PC-9 (cell line): ENCODE results near the gene EYS.

Source experiments
- CTCF ChIP-seq: fragments of 200-600 bp; sonication (generic); conservative IDR thresholded peaks from 2 replicates; pipeline ENCODE4 v1.6.1; 2017; ENCODE audit warnings: mixed run types, antibody characterized with exemption, mild to moderate bottlenecking, moderate library complexity
- EZH2 ChIP-seq: fragments of 200-600 bp; sonication (generic); IDR thresholded peaks from 2 replicates; pipeline ENCODE4 v1.8.0; 2017; ENCODE audit warnings: antibody characterized with exemption, low read depth

DNA sequence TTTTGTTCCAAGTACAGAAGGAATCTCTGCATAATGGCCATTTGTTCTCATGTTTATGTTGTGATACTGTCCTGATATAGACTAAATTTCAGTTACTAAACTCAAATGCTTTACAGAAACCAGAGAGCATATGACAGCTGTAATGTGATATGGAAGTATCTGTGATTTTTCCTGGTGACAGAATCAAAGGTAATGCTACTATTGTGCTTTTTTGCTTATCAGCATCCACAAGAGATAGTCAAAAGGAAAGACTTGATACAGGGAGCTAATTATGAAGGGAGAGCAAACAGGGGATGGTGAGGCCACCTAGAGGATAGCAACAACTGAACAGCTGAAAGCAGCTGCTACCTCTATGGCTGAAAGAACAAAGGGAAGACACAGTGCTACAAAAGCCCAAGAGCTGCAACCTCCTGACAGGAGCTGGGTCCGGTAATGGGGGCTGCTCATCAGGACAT lies 1890.0 kb downstream of the EYS start:
- TF ChIP-seq CTCF (no peak; the same call in 1 of the 2 replicates), EZH2 (no peak)
